ENCODE measurements around the gene CETN2. TPM values are rescaled to one million over a fixed set of nuclear protein-coding genes. Genes with fewer than 3 reads are reported as not detected.

Gene CETN2
- total RNA-seq, 2 donors from 2014 or later, result 44.1 to 54.3 TPM

DNA sequence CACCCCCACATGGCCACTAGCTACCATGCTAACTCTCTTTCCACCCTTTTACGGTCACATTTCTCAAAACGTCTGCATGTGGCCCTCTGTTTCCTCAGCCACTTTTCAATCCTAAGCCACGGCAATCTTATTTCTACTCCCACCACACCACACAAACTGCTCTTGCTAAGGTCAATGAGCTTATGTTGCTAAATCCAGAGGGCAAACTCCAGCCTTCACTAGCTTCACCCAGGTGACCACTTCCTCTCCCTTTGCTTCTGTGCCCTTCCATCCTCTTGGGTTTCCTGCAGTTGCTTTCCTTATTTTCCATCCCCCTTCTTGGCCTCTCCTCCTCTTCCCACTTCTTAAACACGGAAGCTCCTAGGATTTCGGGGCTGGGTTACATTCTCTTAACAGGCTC is 16.5 kb downstream of the CETN2 start:
- Mint-ChIP-seq H3K27ac (no peak overlapping the region), H3K9me3 (peaks cover 40% of the 10 kb centered on the region), H3K36me3 (ENCODE audit: low read depth) (no peaks in the 10 kb centered on the region), H3K4me3 (no peak overlapping the region), H3K4me1 (no peaks in the 10 kb centered on the region), H3K27me3 (ENCODE audit: insufficient read depth) (peaks cover 2% of the 10 kb centered on the region)
- 84% methylated on average over 5 of the region's 5 CpGs; no CpG with 5 or more reads in 1 of the 2 experiments for WGBS, 2 experiments (ENCODE audit: insufficient coverage in 1 of 2, insufficient read length in 1 of 2)
- no peak for DNase-seq
- TF ChIP-seq, protein P1, sequence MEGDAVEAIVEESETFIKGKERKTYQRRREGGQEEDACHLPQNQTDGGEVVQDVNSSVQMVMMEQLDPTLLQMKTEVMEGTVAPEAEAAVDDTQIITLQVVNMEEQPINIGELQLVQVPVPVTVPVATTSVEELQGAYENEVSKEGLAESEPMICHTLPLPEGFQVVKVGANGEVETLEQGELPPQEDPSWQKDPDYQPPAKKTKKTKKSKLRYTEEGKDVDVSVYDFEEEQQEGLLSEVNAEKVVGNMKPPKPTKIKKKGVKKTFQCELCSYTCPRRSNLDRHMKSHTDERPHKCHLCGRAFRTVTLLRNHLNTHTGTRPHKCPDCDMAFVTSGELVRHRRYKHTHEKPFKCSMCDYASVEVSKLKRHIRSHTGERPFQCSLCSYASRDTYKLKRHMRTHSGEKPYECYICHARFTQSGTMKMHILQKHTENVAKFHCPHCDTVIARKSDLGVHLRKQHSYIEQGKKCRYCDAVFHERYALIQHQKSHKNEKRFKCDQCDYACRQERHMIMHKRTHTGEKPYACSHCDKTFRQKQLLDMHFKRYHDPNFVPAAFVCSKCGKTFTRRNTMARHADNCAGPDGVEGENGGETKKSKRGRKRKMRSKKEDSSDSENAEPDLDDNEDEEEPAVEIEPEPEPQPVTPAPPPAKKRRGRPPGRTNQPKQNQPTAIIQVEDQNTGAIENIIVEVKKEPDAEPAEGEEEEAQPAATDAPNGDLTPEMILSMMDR (conservative IDR thresholded peaks at IDR 0.05), result no peak
- Histone ChIP-seq H3K27me3 (ENCODE audit: control insufficient read depth, insufficient read depth, low read length, poor library complexity, severe bottlenecking) (no peaks in the 10 kb centered on the region), H3K9me3 (ENCODE audit: control insufficient read depth, low read length) (no peaks in the 10 kb centered on the region), H3K9ac (ENCODE audit: extremely low read depth, low read length, poor library complexity, severe bottlenecking) (no peak overlapping the region), H3K4me1 (ENCODE audit: control insufficient read depth, insufficient read depth, low read length) (no peaks in the 10 kb centered on the region), H3K27ac (ENCODE audit: low read depth, low read length) (no peak overlapping the region), H3K36me3 (ENCODE audit: control insufficient read depth, insufficient read depth, low read length) (no peaks in the 10 kb centered on the region), H3K4me3 (ENCODE audit: low read length) (no peak overlapping the region)

DNA sequence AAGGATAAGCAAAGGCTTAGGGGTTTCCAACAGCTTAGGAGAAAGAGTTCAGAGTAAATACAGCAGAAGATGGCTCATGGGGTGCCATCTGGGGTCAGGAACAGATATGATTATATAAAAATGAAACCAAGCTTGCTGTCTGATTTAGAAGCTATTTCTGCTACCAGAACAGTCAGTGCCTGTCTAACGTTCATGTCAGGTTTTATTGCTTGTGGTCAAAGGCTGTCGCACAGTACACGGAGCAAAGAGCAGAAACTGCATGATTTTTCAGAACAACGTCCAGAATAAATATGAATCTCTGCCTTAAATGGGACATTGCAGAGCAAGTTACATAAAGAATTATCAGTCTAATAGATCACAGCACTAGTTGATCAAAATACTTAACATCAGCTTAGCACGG is 17.4 kb downstream of the CETN2 start:
- Mint-ChIP-seq H3K4me3 (no peak overlapping the region), H3K27ac (no peak overlapping the region), H3K4me1 (no peaks in the 10 kb centered on the region), H3K36me3 (ENCODE audit: low read depth) (no peaks in the 10 kb centered on the region), H3K27me3 (ENCODE audit: insufficient read depth) (peaks cover 2% of the 10 kb centered on the region), H3K9me3 (peaks cover 40% of the 10 kb centered on the region)
- no peaks in the 10 kb centered on the region for H3K27me3 ChIP-seq (ENCODE audit: control insufficient read depth, insufficient read depth, low read length, poor library complexity, severe bottlenecking)
- WGBS, 2 experiments (ENCODE audit: insufficient coverage in 1 of 2, insufficient read length in 1 of 2), result 82 to 90% methylated on average over 5 of the region's 5 CpGs
- no peaks in the 10 kb centered on the region for H3K4me1 ChIP-seq (ENCODE audit: control insufficient read depth, insufficient read depth, low read length)
- no peak overlapping the region for H3K27ac ChIP-seq (ENCODE audit: low read depth, low read length)
- no peak overlapping the region for H3K4me3 ChIP-seq (ENCODE audit: low read length)
- no peaks in the 10 kb centered on the region for H3K36me3 ChIP-seq (ENCODE audit: control insufficient read depth, insufficient read depth, low read length)
- no peak for DNase-seq
- TF ChIP-seq, protein P1 (conservative IDR thresholded peaks at IDR 0.05), result no peak
- H3K9me3 ChIP-seq (ENCODE audit: control insufficient read depth, low read length), result no peaks in the 10 kb centered on the region
- H3K9ac ChIP-seq (ENCODE audit: extremely low read depth, low read length, poor library complexity, severe bottlenecking), result no peak overlapping the region

DNA sequence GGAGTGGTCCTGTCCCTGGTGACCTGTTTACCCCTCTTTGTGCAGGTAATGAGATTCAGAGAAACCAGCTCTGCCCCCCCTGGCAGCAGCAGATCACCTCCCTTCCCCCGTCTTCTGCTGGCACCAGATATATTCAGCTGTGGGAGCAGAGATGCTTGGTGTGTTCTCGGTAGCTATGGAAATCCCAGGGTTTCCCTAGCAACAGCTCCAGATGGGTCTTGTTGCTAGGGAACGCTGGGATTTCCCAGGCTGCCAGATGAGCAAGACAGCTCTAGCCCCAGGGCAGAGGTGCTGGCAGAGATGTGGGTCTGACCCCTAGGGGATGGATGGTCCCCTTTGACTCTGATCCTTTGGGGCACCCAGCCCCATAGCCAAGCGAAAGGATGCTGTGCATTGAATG is 20.2 kb downstream of the CETN2 start:
- WGBS, 2 experiments (ENCODE audit: insufficient coverage in 1 of 2, insufficient read length in 1 of 2), result 40 to 67% methylated on average over 1 to 4 of the region's 4 CpGs
- no peak overlapping the region for H3K4me3 Mint-ChIP-seq
- Histone ChIP-seq H3K27ac (ENCODE audit: low read depth, low read length) (no peak overlapping the region), H3K9ac (ENCODE audit: extremely low read depth, low read length, poor library complexity, severe bottlenecking) (no peak overlapping the region), H3K4me3 (ENCODE audit: low read length) (no peak overlapping the region), H3K27me3 (ENCODE audit: control insufficient read depth, insufficient read depth, low read length, poor library complexity, severe bottlenecking) (no peaks in the 10 kb centered on the region), H3K4me1 (ENCODE audit: control insufficient read depth, insufficient read depth, low read length) (no peaks in the 10 kb centered on the region), H3K36me3 (ENCODE audit: control insufficient read depth, insufficient read depth, low read length) (no peaks in the 10 kb centered on the region), H3K9me3 (ENCODE audit: control insufficient read depth, low read length) (no peaks in the 10 kb centered on the region)
- TF ChIP-seq, protein P1 (conservative IDR thresholded peaks at IDR 0.05), result no peak
- DNase-seq, result no peak
- H3K27ac Mint-ChIP-seq, result no peak overlapping the region
- no peaks in the 10 kb centered on the region for H3K4me1 Mint-ChIP-seq
- H3K36me3 Mint-ChIP-seq (ENCODE audit: low read depth), result no peaks in the 10 kb centered on the region
- peaks cover 48% of the 10 kb centered on the region for H3K9me3 Mint-ChIP-seq
- H3K27me3 Mint-ChIP-seq (ENCODE audit: insufficient read depth), result peaks cover 2% of the 10 kb centered on the region
